ES-I3 (cell line): ENCODE measurements around the gene CDH1.

ENCODE experiments used
- H3K36me3 ChIP-seq: 2 replicates; pipeline ENCODE4 v1.6.1; 2013; ENCODE audit warnings: mild to moderate bottlenecking, low read length, control low read depth, moderate library complexity; ENCODE audit not compliant: insufficient read depth
- H3K4me1 ChIP-seq: 2 replicates; pipeline ENCODE4 v1.6.1; 2013; ENCODE audit warnings: mild to moderate bottlenecking, control low read depth, low read length; ENCODE audit not compliant: insufficient read depth
- H3K9ac ChIP-seq: 2 replicates; pipeline ENCODE4 v1.6.1; 2013; ENCODE audit warnings: low read depth, mild to moderate bottlenecking, low read length, moderate library complexity
- H3K9me3 ChIP-seq: 2 replicates; pipeline ENCODE4 v1.6.1; 2013; ENCODE audit warnings: mild to moderate bottlenecking, low read length, moderate library complexity; ENCODE audit not compliant: control insufficient read depth, insufficient read depth

CDH1 gene

GRCh38 chr16:68850481-68850880 lies 113.4 kb downstream of the CDH1 start:
- Histone ChIP-seq H3K4me1 (no peaks in the 10 kb centered on the region), H3K9ac (no peak overlapping the region), H3K36me3 (no peaks in the 10 kb centered on the region), H3K9me3 (no peaks in the 10 kb centered on the region)

- no peaks in the 10 kb centered on the region for H3K36me3 ChIP-seq
- no peaks in the 10 kb centered on the region for H3K4me1 ChIP-seq
- H3K9me3 ChIP-seq, result no peaks in the 10 kb centered on the region
- no peak overlapping the region for H3K9ac ChIP-seq
Observed at GRCh38 chr16:68851601-68852000, 114.5 kb downstream of the CDH1 start.

GRCh38 chr16:68857479-68857878 lies 120.4 kb downstream of the CDH1 start:
- no peak overlapping the region for H3K9ac ChIP-seq
- no peaks in the 10 kb centered on the region for H3K9me3 ChIP-seq
- 0 out of 2 replicates have a peak, but pooled peaks cover 5% of the 10 kb centered on the region for H3K4me1 ChIP-seq
- H3K36me3 ChIP-seq, result no peaks in the 10 kb centered on the region

- no peak overlapping the region for H3K9ac ChIP-seq
- 0 out of 2 replicates have a peak, but pooled peaks cover 5% of the 10 kb centered on the region for H3K4me1 ChIP-seq
- H3K36me3 ChIP-seq, result no peaks in the 10 kb centered on the region
- H3K9me3 ChIP-seq, result no peaks in the 10 kb centered on the region
Observed at GRCh38 chr16:68859828-68860227, 122.7 kb downstream of the CDH1 start.

- Histone ChIP-seq H3K9me3 (no peaks in the 10 kb centered on the region), H3K9ac (no peak overlapping the region), H3K4me1 (0 out of 2 replicates have a peak, but pooled peaks cover 5% of the 10 kb centered on the region), H3K36me3 (no peaks in the 10 kb centered on the region)
Observed at GRCh38 chr16:68860978-68861892, 124.1 kb downstream of the CDH1 start.

- no peak overlapping the region for H3K9ac ChIP-seq
- no peaks in the 10 kb centered on the region; the same call in 1 of the 2 replicates for H3K4me1 ChIP-seq
- no peaks in the 10 kb centered on the region for H3K9me3 ChIP-seq
- H3K36me3 ChIP-seq, result no peaks in the 10 kb centered on the region; the same call in 1 of the 2 replicates
Observed at GRCh38 chr16:68866933-68867332, 129.8 kb downstream of the CDH1 start.

- Histone ChIP-seq H3K9me3 (no peaks in the 10 kb centered on the region), H3K9ac (no peak overlapping the region), H3K36me3 (no peaks in the 10 kb centered on the region; the same call in 1 of the 2 replicates), H3K4me1 (no peaks in the 10 kb centered on the region; the same call in 1 of the 2 replicates)
Observed at GRCh38 chr16:68869492-68870088, 132.5 kb downstream of the CDH1 start.

GRCh38 chr16:68873635-68874471 lies 136.8 kb downstream of the CDH1 start:
- no peaks in the 10 kb centered on the region for H3K9me3 ChIP-seq
- H3K9ac ChIP-seq, result no peak overlapping the region
- H3K36me3 ChIP-seq, result no peaks in the 10 kb centered on the region
- H3K4me1 ChIP-seq, result no peaks in the 10 kb centered on the region; the same call in 1 of the 2 replicates

GRCh38 chr16:68875871-68876270 lies 138.8 kb downstream of the CDH1 start:
- Histone ChIP-seq H3K9ac (no peak overlapping the region), H3K36me3 (no peaks in the 10 kb centered on the region), H3K4me1 (no peaks in the 10 kb centered on the region), H3K9me3 (no peaks in the 10 kb centered on the region)

- no peak overlapping the region for H3K9ac ChIP-seq
- H3K36me3 ChIP-seq, result no peaks in the 10 kb centered on the region
- no peaks in the 10 kb centered on the region for H3K9me3 ChIP-seq
- H3K4me1 ChIP-seq, result no peaks in the 10 kb centered on the region
Observed at GRCh38 chr16:68883685-68884084, 146.6 kb downstream of the CDH1 start.

- Histone ChIP-seq H3K4me1 (no peaks in the 10 kb centered on the region), H3K36me3 (no peaks in the 10 kb centered on the region), H3K9me3 (no peaks in the 10 kb centered on the region), H3K9ac (no peak overlapping the region)
Observed at GRCh38 chr16:68884401-68884800, 147.3 kb downstream of the CDH1 start.
